Measurements from ENCODE around the gene MSANTD3.
"Not testable (repeated sequence)": the region's sequence is repeated elsewhere in the genome, so short reads cannot be mapped to it uniquely, and the experiment has no call there.

MSANTD3 gene

DNA sequence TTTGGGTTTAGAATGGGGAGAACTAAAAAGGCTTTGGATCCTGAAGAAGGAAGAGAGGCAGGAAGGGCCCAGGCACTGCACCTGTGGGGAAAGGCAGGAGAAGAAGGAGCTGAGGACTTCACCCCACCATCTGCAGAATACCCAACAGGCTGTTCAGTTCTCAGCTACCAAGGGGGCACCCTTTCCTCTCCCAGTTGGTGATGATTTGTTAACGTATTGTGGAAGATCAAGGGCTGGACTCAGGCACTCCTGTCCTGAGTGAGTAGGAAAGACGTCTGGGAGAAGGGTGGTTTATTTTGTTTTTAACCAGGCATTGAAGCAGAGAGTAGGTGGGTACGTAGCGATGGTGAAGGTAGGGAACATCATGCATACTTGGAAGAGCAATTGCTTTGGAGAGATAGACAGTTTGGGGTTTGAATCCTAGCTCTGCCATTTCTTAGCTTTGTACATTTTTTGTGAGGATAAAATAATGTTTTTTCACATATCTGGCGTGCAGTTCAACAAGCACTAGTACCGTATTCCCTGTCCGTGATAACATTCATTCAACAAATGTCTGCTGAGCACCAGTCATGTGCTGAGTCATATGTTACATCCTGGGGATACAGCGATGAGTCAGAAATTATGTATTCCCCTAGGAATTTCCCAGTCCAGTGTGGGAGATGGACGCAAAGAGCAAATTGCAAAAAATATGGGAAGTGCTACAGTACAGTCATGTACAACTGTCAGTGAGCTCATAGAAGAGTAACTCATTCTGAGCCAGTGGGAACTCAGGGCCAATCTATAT, 2.1 kb downstream of the MSANTD3 start:
- DNase-seq (ENCODE audit: low read depth), result no peak

DNA sequence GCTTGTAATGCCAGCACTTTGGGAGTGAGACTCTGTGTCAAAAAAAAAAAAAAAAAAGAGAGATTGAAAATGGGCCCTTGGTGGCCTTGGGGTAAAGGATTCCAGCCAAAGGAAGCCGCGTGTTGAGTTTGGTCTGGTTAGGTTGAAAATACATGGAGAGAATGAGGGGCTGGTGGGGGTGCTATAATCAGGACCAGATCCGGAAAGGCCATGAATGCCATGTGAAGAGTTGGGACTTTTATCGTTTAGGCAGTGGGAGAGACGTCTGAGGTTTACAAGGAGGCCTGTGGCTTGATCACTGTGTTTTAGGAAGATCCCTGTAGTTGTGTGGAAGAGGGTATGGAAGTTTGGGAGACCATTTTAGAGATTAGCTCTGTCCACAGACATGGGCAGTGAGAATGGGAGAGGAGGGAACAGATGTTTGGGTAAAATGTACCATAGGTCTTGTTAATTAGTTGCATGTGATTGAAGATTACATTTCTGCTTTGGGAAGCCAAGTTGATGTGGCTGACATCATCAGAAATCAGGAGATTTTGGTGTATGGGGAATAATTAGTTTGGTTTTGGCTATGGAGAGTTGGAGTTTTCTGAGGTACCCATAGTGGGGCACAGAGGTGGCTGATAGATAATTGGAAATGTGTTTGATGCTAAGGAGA, 3.5 kb downstream of the MSANTD3 start:
- DNase-seq (ENCODE audit: low read depth), result no peak

DNA sequence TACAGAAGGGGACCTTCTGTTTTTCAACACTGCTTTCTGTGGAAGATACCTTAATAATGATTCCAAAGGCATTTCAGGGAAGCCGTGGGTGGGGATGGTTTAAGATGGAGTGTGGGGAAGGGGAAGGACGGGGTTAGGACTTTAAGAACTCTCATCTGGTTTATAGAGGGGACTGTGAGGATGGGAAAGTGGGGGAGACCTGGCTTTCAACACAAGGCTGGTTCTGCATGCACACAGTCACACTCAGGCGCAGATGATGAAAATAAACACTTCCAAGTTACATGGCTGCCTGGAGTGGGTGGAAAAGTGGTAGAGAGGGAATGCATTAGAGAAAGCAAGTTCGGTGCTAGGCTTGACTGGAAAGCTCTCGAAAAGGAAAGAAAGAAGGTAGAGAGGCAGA, 4.9 kb downstream of the MSANTD3 start:
- no peak for DNase-seq (ENCODE audit: low read depth)

DNA sequence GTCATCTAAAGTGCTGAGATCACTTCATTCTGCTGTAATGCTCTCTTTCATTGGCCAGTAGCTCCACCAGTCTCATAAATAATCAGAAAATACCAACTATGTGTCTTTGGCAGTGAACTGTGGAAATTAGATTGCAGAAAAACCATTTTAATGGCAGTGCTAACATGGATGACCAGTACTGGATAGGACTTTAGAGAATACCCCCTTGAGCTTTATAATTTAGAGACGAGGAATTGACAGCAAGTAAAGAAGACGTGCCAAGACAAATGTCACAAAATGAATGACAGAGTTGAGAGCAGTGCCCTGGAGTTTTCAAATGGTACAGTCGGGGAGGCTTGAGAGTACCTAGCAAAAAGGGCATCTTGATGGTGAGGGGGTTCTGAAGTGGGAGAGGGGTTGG, 5.8 kb downstream of the MSANTD3 start:
- DNase-seq (ENCODE audit: low read depth), result no peak

DNA sequence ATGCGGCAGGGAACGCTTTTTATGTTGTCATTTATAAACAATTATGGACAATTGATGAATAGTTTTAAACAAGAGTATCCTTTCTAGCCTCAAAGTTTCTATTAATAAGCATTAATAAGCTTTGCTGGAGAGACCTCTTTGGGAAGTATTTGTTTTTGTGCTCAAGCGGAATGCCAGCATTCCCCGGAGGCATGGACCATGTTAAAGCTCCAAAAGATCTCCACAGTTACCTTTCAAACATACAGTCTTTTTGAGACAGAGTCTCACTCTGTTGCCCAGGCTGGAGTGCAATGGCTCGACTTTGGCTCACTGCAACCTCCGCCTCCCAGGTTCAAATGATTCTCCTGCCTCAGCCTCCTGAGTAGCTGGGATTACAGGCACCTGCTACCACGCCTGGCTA, 9.6 kb downstream of the MSANTD3 start:
- DNase-seq (ENCODE audit: low read depth), result no peak

DNA sequence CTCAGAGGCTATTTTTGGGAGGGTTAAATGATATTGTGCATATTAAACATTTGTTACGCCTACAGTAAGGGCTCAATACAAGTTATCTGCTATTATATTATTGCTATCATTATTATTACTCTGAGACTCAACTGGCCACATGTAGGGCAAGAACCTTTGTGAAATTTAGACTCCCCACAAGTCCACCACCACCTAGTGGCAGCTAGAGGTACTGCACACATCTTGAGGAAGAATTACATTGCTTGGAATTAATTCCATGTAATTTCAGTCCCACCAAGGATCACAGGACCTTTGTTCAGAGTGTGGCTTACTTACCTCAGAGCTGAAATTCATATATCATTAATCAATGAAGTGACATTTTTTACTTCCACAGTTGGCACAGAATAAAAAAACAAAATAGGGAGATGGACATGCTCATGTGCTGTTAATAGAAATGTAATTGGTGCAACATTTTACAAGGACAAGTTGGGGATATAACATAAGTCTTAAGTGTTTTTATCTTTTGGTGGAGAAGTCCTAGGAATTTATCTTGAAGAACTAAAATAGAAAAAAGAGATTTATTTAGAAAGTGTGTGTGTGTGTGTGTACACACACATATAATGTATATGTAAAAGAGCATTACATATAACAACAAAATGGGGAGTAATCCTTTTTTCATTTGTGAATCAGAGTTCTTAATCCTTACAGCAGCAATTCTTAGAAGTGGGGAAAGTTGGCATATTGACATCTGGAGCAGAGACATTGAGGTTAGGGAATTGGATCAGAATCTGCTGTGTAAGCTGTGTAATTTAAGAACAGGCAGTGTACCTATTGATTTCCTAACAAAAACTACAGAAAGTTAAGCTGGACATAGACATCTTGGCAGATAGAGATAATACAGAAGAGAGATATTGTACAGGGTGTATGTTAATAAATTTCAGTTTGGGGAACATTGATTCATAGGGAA, 11.2 kb downstream of the MSANTD3 start:
- peak; percentile 33 for DNase-seq (ENCODE audit: low read depth)

DNA sequence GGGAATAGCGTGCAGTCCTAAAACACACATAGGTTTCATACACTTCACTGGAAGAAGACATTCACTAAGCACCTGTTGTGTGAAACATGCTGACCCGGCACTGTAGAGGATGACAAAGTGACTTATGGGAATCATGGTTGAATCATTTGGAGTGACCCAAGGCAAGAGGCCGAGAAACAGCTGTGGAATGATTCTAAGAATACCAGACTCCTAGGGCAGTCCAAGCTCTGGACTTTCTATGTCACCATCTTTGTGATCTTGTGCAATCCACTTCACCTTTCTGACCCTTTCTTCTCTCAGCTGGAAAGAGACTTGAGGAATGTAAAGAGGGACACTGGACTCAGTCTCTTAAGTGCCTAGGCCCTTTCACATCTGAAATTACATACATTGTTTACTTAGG, 13.1 kb downstream of the MSANTD3 start:
- DNase-seq (ENCODE audit: low read depth), result no peak

DNA sequence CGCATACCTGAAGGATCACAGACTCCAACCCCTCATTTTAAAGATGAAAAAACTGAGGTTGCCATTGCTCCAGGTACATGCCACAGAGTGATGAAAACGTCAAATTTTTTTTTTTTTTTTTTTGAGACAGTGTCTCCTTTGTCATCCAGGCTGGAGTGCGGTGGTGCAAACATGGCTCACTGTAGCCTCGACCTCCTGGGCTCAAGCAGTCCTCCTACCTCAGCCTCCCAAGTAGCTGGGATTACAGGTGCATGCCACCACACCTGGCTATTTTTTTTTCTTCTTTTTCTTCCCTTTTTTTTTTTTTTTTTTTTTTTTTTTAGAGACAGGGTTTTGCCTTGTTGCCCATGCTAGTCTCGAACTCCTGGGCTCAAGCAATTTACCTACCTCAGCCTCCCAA, 13.5 kb downstream of the MSANTD3 start:
- DNase-seq (ENCODE audit: low read depth), result not testable (repeated sequence)

DNA sequence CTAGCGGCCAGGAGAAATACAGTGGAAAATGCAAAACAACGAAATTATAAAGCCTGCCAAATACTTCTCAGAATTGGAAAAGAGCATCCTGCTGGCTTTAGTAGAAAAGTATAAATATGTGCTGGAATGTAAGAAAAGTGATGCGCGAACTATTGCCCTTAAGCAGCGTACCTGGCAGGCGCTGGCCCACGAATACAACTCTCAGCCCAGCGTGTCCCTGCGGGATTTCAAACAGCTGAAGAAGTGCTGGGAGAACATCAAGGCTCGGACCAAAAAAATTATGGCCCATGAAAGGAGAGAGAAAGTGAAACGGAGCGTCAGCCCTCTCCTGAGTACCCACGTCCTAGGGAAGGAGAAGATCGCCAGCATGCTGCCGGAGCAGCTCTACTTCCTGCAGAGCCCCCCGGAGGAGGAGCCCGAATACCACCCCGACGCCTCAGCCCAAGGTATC, 15.0 kb downstream of the MSANTD3 start:
- DNase-seq (ENCODE audit: low read depth), result no peak

DNA sequence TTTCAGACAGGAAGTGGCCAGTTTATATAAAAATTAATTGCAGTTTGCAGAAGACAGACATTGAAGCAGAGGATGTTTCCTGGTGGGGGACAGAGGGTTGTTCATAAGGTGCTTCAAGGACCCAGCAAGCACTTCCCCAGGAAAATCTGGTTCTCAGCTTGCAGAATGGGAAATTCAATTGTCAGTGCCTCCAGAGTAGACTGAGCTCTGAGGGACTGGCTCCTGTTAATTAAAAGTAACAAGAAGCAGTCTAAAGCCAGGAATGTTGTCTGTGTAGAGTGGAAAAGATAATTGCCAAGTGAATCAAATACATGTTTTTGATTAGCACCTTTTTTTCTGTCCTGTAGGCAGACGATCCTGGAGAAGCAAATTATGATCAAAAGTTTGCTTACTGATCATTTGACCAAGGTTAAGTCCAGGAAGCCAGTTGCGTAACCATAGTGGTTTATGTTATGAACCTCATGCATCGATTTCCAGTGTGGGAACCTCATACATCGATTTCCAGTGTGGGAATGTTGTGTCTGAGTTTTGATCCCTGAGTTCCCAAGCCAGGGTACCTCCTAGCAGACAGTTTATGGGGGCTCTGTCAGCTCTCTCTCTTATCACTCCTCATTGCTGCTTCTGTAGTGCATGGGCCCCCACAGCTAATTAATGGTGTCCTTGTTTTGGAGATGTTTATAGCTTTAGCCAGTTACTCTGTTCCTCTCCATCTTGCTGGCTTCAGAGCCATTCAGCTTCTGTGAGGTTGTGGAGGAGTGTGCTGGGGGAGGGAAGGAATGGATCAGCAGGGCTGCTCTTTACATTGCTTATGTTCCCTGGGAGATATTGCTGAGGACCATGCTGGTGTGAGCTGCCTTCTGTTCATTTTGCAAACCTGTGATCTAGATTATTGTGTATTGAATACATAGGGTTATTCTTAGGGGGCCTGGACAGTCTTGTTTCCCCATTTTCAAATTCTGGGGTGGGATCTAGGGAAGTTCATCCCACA, 17.1 kb downstream of the MSANTD3 start:
- no peak for DNase-seq (ENCODE audit: low read depth)

DNA sequence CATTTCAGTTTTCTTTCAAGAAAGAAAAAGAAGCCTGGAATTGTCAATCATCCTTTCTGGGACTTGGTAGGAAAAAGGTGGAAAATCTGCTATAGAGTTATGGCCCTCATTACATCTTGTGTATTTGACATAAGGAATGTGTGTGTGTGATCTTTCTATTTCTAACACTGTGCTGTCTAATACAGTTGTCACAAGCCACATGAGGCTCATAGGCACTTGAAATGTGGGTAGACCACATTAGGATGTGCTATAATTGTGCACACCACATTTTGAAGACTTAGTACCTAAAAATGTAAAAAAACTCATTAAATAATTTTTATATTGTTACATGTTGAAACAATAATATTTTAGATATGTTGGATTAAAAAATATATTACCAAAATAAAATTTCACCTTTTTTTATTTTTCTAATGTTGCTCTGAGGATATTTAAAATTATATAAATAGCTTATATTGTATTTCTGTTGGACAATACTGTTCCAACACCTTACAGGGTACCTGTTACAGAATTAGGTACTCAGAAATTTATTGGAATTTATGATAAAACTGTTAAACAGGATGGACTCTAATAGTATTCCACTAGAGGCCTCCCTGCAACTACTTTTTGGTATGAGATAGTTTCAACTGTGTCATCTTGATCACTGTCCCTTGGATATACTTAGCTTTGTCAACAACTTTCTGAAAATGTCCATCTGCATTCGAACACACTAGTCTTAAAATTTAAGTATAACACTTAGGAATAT, 18.4 kb downstream of the MSANTD3 start:
- peak; percentile 26 for DNase-seq (ENCODE audit: low read depth)

DNA sequence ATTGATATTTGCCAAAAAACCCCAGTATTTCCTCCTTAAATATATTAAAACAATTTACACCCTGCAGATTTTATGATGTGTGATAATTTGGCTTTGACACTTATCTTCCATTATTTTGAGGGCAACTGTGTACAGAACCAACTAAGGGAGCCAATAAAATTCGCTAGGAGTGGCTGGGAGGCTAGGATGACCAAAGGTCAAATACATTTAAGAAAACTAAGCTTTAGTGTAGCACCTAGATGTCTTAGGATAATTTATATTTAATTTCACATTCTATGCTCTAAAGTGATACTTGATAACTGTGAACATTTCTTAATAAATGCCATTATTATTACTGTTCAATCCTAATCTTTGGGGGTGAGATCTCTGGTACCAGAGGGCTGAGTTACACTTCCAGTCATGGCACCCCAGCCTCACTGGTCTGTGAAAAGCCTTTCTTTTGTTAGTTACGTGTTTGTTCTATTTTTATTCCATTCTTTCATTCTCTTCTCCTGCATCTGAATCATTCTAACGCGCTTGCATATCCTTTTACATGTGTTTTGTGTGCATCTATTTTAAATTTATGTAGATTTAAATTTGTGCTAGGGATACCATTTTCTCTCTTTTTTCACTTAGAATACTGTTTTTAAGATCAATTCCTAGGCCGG, 19.1 kb downstream of the MSANTD3 start:
- DNase-seq (ENCODE audit: low read depth), result no peak

DNA sequence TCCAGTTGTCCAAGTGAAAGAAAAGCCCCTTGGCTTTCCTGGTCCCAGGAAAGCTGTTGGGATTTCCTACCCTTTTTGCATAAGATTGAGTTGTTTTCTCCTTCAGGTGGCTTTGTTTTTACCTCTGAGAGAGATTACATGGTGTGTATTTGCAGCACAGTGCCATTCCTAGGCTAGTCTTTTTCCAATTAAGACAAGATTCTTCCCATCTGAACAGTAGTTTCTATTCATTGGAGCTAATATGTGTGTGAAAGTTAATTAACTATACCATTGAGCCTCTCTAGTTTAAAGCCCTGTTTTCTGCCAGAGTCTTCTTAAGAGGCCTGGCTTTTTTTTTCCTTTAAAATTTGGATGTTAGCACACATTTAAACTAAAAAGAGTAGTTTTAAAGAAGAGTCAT, 20.1 kb downstream of the MSANTD3 start:
- no peak for DNase-seq (ENCODE audit: low read depth)

DNA sequence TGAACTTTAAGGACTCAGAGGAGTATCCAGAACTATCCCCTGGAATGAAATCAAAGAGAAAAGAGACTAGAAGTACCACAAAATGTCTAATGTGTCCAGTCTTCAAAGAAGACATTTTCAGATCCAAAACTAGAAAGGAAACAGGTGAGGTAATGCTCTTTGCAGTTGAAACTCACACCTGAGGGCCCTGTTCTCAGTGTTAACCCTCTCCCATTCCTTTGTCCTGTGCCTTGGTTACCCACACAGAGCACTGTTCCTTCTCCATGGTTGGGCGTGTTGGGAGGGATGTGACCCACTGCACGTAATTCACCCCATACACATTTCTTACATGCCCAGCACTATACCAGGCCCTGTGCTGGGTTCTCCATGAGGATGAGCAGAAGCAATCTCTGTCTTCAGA, 21.3 kb downstream of the MSANTD3 start:
- DNase-seq (ENCODE audit: low read depth), result no peak

DNA sequence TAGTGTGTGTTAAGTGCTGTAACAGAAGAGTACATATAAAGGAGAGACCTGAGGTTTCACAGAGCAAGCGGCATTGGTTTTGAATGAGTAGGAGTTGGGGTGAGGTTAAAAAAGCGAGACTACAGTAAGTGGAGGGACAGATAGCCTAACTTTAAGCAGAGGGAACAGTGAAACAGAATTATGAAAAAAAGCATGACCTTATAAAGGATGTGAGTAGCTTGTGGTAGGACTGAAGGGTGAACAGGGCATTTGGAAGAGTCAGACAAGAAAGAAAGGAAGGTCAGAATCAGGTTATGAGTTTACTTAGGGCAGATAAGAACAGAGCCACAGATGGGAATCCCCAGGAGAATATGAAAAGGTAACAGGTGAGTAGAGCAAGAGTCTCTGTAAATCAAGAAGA, 22.5 kb downstream of the MSANTD3 start:
- no peak for DNase-seq (ENCODE audit: low read depth)

DNA sequence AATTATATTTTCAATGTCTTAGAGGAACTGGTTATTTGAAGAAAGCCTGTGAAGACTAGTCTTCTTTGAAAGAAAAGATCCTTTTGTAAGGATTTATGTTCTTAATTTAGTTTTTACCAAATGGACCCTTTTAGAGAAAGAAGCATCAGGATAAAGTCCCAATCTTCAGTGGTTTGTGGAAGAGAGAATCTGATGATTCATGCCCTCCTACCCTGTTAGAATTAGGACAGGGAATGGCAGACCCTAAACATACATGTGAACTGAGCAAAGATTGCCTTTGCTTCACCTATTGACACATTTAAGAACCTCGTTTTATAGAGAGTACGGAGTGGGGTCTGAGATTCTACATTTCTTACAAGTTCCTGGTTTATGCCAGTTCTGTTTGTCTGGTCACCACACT, 26.0 kb downstream of the MSANTD3 start:
- DNase-seq (ENCODE audit: low read depth), result no peak

DNA sequence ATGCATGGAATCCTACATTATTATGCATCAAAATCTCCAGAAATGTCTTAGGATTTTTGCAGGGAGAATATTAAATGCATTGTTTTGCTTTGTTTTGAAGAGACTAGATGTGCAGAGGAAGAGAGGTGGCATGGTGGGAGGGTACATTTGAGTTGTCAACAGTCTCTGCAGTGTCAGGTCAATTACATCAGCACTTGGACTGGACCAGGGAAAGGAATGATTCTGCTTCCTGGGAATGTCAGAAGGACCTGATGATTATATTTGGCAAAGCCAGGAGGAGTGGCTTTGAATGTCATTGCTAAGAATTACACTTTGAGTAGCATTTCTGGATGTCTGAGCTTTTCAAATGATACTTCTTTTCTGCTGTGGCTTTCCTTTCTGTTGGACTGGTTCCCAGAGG, 28.5 kb downstream of the MSANTD3 start:
- DNase-seq (ENCODE audit: low read depth), result no peak

DNA sequence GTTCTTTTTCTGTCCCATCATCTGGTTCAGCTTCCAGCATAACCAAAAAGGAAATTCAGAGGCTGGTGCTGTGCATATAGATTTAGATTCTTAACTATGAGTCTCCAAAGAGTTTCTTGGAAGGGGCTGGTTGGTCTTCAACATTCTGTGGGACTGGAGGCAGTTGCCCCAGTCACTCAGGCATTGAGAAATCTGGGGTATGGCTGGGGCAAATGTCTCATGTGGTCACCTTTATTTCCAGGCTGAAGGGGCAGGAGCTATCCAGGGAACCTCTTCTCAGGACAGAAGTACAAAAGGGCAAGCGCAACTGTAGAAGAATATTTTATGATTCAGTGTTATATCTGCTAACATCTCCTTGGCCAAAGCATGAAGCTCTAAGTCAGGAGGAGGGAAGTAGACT, 30.6 kb downstream of the MSANTD3 start:
- no peak for DNase-seq (ENCODE audit: low read depth)

DNA sequence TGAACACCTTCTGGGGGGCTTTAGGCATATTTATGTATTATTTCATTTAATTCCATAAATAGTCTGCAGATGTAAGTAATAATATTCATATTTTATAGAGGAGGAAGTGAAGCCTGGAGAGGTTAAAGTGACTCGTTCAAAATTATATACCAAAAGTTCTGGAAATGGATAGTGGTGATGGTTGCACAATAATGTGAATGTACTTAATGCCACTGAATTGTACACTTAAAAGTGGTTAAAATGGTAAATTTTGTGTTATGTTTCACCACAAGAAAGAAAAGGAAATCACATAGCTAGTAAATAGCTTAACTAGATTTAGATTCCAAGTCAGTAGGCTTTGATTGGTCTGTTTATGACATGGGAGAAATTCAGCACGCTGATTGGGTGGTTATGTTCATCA, 33.0 kb downstream of the MSANTD3 start:
- DNase-seq (ENCODE audit: low read depth), result no peak

DNA sequence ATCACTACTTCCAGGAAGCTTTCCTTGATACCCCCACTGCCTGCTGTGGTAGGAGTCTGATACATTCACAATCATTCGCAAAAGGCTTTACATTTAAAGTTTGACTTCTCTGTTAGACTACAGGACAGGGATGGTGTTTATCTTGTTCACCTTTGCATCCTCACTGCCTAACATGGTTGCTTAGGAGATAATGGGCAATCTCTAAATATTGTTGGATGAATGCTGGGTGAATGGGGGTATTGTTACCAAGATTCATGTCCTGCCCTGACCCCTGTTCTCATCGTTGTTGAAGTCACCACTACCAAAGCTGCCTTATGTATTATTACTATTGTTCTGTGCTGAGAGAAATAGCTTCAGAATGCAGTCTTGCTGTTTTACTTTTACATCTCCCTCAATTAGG, 38.3 kb downstream of the MSANTD3 start:
- no peak for DNase-seq (ENCODE audit: low read depth)

Measured in CMK (cell line).